Epithelial cell of proximal tubule (primary cell): ENCODE data around the gene PSTPIP1. TPM values are rescaled to one million over a fixed set of nuclear protein-coding genes. Genes with fewer than 3 reads are reported as not detected.

Experiments
- DNase-seq: peaks from one replicate; pipeline ENCODE4 v3.0.0-alpha.2; 2011; ENCODE audit warnings: low read depth
- H3K4me3 ChIP-seq: 2 replicates; pipeline ENCODE4 v1.5.1; 2011; ENCODE audit warnings: low read depth, mild to moderate bottlenecking, low read length
- total RNA-seq: library from RNA; depleted of rRNA; stranded (reverse); fragments of >200 nt; gene quantifications from 2 replicates; pipeline ENCODE4 v1.2.3, GENCODE V29; 2015
- TF ChIP-seq, protein P1 (sequence below): conservative IDR thresholded peaks from 2 replicates; pipeline ENCODE4 v1.5.1; 2012; ENCODE audit warnings: low read depth, mild to moderate bottlenecking, low read length

PSTPIP1 gene
- total RNA-seq, 1 donor from 2014 or later, result not detected

DNA sequence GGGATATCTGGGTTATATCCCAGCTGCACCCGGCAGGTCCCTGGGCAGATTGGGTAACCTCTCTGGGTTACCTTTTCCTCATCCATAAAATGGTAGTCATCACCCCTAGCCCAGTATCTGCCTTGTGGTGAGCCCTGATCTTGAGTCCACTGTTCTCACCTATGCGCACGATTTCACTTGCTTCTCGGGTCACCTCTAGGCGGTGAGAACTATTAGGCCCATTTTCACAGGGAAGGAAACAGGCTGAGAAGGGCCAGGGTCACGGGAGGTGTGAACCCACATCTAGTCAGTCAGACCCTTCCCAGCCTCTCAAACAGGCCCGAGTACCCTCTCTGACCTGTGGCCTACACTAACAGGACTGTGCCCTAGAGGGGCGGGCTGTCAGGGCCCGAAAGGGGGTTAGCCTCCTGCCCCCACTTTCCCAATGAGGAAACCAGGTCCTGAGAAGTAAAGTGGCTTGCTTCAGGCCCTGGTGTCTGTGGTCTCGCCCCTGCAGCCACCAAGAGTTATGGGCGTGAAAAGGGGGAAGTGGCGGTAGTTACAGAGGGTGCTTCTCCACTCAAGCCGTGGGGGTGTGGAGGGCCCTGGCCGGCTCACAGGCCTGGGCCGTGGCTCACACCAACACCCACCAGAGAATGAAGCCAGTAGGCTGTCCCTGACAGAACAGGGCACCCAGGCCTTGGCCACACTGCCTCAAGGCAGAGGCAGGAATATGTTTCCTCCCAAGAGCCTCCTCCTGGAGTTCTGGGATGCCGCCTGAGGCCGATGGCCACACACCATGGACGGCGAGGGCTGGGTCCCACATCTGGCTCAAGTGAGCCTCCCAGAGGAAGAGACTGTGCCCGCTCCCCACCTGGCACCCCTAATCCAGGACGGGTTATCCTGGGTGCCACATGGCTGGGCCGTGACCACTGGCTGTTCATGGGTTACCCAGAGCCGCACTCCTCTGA is 19.5 kb downstream of the PSTPIP1 start:
- no peak overlapping the region for H3K4me3 ChIP-seq
- no peak for DNase-seq
- TF ChIP-seq, protein P1, sequence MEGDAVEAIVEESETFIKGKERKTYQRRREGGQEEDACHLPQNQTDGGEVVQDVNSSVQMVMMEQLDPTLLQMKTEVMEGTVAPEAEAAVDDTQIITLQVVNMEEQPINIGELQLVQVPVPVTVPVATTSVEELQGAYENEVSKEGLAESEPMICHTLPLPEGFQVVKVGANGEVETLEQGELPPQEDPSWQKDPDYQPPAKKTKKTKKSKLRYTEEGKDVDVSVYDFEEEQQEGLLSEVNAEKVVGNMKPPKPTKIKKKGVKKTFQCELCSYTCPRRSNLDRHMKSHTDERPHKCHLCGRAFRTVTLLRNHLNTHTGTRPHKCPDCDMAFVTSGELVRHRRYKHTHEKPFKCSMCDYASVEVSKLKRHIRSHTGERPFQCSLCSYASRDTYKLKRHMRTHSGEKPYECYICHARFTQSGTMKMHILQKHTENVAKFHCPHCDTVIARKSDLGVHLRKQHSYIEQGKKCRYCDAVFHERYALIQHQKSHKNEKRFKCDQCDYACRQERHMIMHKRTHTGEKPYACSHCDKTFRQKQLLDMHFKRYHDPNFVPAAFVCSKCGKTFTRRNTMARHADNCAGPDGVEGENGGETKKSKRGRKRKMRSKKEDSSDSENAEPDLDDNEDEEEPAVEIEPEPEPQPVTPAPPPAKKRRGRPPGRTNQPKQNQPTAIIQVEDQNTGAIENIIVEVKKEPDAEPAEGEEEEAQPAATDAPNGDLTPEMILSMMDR, result no peak

DNA sequence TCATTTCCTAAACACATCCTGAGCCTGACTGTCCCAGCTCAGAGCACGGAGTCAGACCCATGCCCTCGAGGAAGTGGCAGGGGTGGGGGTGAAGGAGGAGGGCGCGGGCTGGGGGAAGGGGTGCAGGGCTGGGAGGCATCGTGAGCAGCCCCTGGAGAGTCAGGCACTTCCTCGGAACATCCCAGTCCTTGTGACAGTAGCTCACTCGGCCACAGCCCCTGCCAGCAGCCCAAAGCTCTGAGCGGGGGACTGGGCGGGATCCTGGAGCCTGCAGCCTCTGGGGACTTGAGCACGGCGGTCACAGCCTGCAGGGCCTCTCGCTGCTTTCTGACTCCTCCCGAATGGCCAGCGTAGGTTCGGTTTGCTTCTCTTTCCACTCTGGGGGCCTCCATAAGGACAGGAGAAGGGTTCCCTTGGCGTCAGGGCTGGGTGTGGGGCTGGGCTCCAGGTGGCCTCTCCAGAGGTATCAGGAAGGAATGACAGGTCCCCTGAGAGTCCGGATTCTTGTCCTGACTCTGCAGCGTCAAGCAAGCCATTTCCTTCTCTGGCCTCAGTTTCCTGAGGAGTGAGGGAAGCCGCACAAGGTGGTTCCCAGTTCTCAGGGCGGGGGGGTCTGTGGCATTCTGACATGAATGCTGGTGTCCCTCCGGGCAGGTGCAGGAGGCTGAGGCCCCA is 20.9 kb downstream of the PSTPIP1 start:
- H3K4me3 ChIP-seq, result no peak overlapping the region
- TF ChIP-seq, protein P1, result no peak
- no peak for DNase-seq

DNA sequence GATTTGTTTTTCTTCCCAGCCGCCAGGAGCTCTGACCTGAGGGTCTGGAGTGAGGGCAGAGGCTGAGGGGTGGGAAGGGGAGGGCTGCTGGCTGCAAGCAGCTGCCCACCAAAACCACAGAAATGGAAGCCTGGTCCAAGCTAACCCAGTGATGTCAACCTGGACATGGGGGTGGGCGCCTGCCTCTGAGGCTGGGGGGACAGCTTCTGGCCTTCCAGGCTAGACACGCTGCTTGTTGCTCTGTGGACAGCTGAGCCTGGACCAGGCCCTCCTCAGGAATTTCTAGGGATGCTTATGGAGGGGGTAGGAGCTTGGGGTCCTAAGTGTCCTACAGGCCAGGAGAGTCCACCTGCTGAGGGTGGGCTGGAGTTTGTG is 21.4 kb downstream of the PSTPIP1 start:
- no peak for DNase-seq

DNA sequence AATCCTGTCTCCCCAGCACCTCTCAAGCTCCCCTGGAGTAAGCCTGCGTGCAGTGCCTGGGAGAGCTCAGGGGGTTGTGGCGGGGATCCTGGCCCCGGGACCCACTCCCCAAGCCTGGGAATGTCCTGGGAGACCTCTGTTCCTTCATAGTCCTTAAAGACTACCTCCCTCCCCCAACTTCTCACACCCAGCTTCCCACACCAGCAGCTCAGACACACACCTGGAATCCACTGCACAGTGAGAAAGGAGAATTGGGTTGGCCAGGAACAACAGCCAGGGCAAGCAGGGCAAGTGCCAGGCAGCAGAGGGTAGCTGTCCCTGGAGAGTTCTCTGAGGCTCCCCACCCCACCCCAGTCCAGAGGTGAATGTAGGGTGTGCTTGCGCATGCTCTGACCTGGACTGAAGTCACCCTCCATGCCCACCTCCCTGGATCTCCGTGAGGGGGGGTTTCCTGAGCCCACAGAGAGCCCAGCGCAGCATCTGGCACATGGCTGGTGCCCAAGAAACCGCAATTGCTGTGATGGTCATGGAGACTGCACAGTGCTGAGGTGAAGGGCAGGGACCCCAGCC is 22.2 kb downstream of the PSTPIP1 start:
- TF ChIP-seq, protein P1, result no peak
- no peak overlapping the region for H3K4me3 ChIP-seq
- no peak for DNase-seq

More for the DNA sequence above, 21.4 kb downstream of the PSTPIP1 start:
- TF ChIP-seq, protein P1, result no peak
- H3K4me3 ChIP-seq, result no peak overlapping the region

DNA sequence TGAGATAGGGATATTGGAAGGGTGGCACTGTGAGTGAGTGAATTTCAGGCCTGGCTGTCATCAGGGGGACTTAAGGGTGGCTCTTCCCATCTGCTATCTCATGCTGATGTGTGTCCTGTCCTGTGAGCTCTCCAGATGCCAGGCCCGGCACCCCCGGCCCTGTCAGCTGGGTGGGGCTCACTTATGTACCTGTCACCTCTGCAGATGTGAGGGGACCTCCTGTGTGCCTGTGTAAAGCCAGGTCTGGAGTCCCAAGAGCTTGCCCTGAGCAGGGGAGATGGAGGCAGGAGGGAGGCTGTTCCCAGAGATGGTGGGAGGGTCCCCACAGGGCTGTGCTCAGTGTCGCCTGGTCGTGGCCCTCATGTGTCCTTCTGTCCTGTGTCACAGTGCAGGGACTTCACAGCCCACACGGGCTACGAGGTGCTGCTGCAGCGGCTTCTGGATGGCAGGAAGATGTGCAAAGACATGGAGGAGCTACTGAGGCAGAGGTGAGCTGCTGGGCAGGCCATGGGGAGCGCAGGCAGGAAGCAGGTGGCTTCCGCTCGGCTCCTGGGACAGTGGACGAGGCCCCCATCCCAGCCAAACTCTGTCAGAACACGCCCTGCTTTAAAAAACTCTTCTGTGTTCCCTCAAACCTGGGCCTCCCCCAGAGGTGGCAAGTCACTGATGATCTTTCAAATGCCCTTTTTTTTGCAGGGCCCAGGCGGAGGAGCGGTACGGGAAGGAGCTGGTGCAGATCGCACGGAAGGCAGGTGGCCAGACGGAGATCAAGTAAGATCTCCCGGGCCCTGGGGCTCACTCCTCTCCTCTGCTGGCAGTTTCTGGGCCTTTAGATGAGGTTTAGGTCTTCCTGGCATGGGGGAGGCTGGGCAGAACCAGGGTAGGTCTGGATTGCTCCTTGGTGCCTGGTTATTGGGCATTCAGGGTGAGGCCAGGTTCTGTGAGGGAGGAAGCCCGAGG is 23.1 kb downstream of the PSTPIP1 start:
- H3K4me3 ChIP-seq, result no peak overlapping the region
- DNase-seq, result no peak
- TF ChIP-seq, protein P1, result no peak

DNA sequence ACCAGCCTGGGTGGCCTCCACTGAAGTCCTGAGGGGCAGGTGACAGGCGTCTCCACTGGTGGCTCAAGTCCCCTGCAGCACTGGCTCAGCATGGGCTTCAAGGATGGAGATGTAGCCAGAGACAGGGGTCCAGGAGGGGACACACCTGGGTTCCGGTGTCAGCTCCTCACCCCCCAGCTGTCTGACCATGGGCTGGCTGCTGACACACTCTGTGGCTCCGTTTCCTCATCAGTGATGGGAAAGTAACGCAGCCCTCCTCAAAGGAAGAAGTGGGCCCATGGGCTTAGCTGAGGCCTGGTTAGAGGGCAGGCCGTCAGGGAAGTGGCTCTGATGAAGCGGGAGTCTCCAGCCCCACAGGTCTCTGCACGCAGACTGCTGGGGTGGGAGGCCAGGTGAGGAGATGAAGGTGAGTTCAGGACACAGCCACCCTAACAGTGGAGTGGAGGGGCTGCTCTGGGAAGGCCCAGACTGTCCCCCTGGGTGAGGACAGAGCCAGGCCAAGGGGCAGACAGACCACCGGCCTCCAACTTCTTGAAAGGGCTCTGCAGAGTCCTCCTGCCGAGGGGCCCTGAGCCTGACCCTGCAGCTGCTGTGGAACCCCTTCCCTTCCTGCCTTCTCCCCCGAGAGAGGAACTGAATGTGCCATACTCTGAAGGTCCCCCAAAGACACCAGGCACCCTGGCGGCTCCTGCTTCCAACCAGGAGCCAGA is 24.0 kb downstream of the PSTPIP1 start:
- TF ChIP-seq, protein P1, result no peak
- no peak overlapping the region for H3K4me3 ChIP-seq
- DNase-seq, result no peak
